ENCODE results near the gene TBCD.

TBCD gene

DNA sequence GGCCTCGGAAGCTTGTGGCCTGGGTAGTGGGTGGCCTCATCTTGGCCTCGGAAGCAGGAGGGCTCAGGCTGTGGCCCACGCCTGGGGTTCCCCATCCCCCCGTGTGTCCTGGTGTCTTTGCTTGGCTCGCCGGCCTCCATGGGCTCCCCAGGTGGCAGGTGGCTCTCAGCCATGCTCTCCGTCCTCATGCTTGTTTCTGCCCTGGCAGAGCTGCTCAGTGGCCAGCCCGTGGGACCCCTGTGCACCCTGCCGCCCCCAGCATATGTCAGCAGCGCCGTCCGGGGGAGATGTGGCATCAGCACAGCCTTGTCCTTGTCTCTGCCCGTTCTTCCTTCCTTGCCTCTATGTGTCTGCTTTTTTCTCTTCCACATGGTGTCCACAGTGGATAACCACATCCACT is 38.5 kb downstream of the TBCD start:
- H3K9ac ChIP-seq (ENCODE audit: low read length), result no peak overlapping the region
- H3K27me3 ChIP-seq (ENCODE audit: low read length), result no peaks in the 10 kb centered on the region
- H4K20me1 ChIP-seq (ENCODE audit: low read depth, low read length), result no peaks in the 10 kb centered on the region
- TF ChIP-seq EZH2phosphoT487 (conservative IDR thresholded peaks at IDR 0.05; ENCODE audit: low read length), result no peak
- TF ChIP-seq, protein P1, sequence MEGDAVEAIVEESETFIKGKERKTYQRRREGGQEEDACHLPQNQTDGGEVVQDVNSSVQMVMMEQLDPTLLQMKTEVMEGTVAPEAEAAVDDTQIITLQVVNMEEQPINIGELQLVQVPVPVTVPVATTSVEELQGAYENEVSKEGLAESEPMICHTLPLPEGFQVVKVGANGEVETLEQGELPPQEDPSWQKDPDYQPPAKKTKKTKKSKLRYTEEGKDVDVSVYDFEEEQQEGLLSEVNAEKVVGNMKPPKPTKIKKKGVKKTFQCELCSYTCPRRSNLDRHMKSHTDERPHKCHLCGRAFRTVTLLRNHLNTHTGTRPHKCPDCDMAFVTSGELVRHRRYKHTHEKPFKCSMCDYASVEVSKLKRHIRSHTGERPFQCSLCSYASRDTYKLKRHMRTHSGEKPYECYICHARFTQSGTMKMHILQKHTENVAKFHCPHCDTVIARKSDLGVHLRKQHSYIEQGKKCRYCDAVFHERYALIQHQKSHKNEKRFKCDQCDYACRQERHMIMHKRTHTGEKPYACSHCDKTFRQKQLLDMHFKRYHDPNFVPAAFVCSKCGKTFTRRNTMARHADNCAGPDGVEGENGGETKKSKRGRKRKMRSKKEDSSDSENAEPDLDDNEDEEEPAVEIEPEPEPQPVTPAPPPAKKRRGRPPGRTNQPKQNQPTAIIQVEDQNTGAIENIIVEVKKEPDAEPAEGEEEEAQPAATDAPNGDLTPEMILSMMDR (IDR thresholded peaks at IDR 0.05; ENCODE audit: insufficient read depth, low read length, poor library complexity, severe bottlenecking), result no peak
- H2AFZ ChIP-seq (ENCODE audit: low read depth, low read length, severe bottlenecking), result no peak overlapping the region
- H3K79me2 ChIP-seq (ENCODE audit: insufficient read depth, low read length), result peaks cover 5% of the 10 kb centered on the region; the same call in 1 of the 2 replicates
- H3K27ac ChIP-seq (ENCODE audit: low read depth, low read length), result no peak overlapping the region
- no peak overlapping the region for H3K4me3 ChIP-seq (ENCODE audit: insufficient read depth, low read length, poor library complexity, severe bottlenecking)
- no peaks in the 10 kb centered on the region for H3K9me2 ChIP-seq (replicated peaks; ENCODE audit: insufficient read depth, low read length)
- H3K4me2 ChIP-seq (ENCODE audit: low read depth, low read length, poor library complexity, severe bottlenecking), result no peak overlapping the region
- H3K9me3 ChIP-seq (ENCODE audit: insufficient read depth, low read length), result no peaks in the 10 kb centered on the region
- no peaks in the 10 kb centered on the region for H3K36me3 ChIP-seq (ENCODE audit: low read length)
- no peaks in the 10 kb centered on the region for H3F3A ChIP-seq (ENCODE audit: insufficient read depth)

DNA sequence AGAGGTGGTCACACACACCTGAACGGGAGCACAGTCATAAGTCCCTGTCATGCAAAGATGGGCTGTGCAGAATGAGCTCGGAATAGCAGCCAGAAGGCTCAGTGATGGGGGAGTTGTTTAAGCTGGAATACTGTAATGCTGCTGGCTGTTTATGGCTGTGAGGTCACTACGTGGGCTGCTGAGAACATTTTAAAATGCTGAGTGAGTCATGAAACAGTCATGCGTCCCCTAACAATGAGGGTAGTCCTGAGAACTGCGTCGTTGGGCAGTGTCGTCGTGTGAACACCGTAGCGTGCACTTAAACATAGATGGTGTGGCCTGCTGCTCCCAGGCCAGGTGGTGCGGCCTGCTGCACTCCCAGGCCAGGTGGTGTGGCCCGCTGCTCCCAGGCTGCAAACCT is 39.7 kb downstream of the TBCD start:
- Histone ChIP-seq H3K36me3 (ENCODE audit: low read length) (no peaks in the 10 kb centered on the region), H3K4me3 (ENCODE audit: insufficient read depth, low read length, poor library complexity, severe bottlenecking) (no peak overlapping the region), H3K27ac (ENCODE audit: low read depth, low read length) (no peak overlapping the region), H3K9me3 (ENCODE audit: insufficient read depth, low read length) (no peaks in the 10 kb centered on the region), H3K27me3 (ENCODE audit: low read length) (no peaks in the 10 kb centered on the region), H4K20me1 (ENCODE audit: low read depth, low read length) (no peaks in the 10 kb centered on the region), H3K9ac (ENCODE audit: low read length) (no peak overlapping the region), H3F3A (ENCODE audit: insufficient read depth) (no peaks in the 10 kb centered on the region), H3K79me2 (ENCODE audit: insufficient read depth, low read length) (peaks cover 11% of the 10 kb centered on the region; the same call in 1 of the 2 replicates), H2AFZ (ENCODE audit: low read depth, low read length, severe bottlenecking) (no peak overlapping the region), H3K4me2 (ENCODE audit: low read depth, low read length, poor library complexity, severe bottlenecking) (no peak overlapping the region), H3K9me2 (replicated peaks; ENCODE audit: insufficient read depth, low read length) (no peaks in the 10 kb centered on the region)
- no peak for TF ChIP-seq EZH2phosphoT487 (conservative IDR thresholded peaks at IDR 0.05; ENCODE audit: low read length)
- TF ChIP-seq, protein P1 (IDR thresholded peaks at IDR 0.05; ENCODE audit: insufficient read depth, low read length, poor library complexity, severe bottlenecking), result no peak

DNA sequence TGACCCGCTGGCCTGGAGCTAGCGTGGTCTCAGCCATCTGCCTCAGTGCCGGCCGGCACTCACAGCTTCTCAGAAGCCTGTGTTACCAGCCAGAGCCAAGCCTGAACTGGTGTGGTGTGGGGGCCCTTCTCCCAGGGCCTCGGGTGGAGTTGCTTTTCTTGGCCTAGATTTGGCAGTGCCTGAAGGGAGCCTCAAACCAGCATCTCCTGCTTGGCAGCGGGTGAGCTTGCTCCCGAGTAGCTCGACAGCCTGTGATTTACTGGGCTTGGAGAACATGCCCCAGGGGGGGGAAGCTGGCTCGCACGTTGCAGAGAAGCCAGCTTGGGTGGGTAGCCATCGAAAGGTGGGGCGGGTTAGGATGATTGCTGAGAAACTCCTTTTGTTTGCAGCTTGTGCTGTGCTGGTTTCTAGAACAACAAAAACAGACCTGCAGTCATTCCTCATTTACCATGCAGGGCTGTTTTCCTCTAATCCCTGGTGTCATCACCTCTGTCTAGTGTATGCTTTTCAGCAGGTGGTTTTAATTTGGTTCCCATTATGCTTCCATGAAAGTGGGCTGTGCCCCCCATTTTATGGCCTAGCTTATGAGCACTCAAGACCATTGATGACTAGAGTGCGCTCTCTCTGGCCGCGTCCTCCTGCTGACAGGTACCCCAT is 42.2 kb downstream of the TBCD start:
- H3K79me2 ChIP-seq (ENCODE audit: insufficient read depth, low read length), result peaks cover 11% of the 10 kb centered on the region; the same call in 1 of the 2 replicates
- H4K20me1 ChIP-seq (ENCODE audit: low read depth, low read length), result no peaks in the 10 kb centered on the region

More for the DNA sequence above, 42.2 kb downstream of the TBCD start:
- no peak overlapping the region for H3K27ac ChIP-seq (ENCODE audit: low read depth, low read length)
- no peak overlapping the region for H3K4me3 ChIP-seq (ENCODE audit: insufficient read depth, low read length, poor library complexity, severe bottlenecking)
- no peaks in the 10 kb centered on the region for H3K36me3 ChIP-seq (ENCODE audit: low read length)
- no peak overlapping the region for H3K9ac ChIP-seq (ENCODE audit: low read length)
- no peaks in the 10 kb centered on the region for H3F3A ChIP-seq (ENCODE audit: insufficient read depth)
- H2AFZ ChIP-seq (ENCODE audit: low read depth, low read length, severe bottlenecking), result no peak overlapping the region
- no peak overlapping the region for H3K4me2 ChIP-seq (ENCODE audit: low read depth, low read length, poor library complexity, severe bottlenecking)
- TF ChIP-seq, protein P1 (IDR thresholded peaks at IDR 0.05; ENCODE audit: insufficient read depth, low read length, poor library complexity, severe bottlenecking), result no peak
- TF ChIP-seq EZH2phosphoT487 (conservative IDR thresholded peaks at IDR 0.05; ENCODE audit: low read length), result no peak
- H3K9me3 ChIP-seq (ENCODE audit: insufficient read depth, low read length), result no peaks in the 10 kb centered on the region
- no peaks in the 10 kb centered on the region for H3K27me3 ChIP-seq (ENCODE audit: low read length)
- no peaks in the 10 kb centered on the region for H3K9me2 ChIP-seq (replicated peaks; ENCODE audit: insufficient read depth, low read length)
